ENCODE results near the gene SLC43A2.
A peak's percentile ranks its signal among the peaks of the same experiment; 100 is the strongest.
"Not testable (repeated sequence)": the region's sequence is repeated elsewhere in the genome, so short reads cannot be mapped to it uniquely, and the experiment has no call there.

Gene SLC43A2

DNA sequence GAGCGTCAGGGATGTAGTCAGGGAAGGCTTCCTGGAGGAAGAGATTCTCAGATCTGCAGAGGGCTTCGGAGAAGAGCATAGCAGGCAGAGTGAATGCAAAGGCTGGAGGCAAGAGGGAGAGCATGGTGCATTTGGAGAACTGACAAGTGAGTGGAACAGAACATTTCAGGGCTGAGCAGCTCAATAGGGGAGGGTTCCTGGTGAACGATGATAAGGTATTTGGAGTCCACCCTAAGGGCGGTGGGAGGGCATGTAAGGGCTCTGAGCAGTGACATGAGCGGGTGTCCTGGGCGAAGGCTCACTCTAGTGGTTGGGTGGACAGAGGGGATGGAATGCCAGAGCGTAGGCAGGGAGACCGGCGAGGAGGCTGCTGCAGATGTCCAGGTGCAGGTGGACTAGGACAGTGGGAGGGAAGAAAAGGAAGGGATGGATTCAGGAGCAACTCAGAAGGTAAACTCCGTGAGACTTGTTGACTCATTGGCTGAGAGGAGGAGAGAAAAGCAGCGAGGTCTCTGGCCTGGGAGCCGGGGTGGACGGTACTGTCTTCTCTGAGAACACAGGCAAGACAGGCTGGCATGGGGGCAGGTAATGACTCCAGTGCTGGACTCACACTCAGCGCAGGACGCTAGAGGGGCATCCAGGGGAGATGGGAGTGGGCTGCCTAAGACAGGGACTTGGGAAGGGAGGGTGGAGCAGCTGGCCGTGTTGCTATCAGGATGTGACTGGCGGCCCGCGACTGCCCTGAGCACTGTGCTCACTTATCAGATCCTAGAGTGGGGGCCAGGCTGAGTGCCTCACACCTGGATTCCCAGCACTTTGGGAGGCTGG, 64.6 kb downstream of the SLC43A2 start:
- DNase-seq (ENCODE audit: insufficient read length), result no peak
- TF ChIP-seq TAF1 (IDR thresholded peaks at IDR 0.05; ENCODE audit: borderline replicate concordance, low read depth, low read length), result no peak
- no peak for TF ChIP-seq POLR2A (IDR thresholded peaks at IDR 0.05; ENCODE audit: low read depth, low read length)
- no peak for TF ChIP-seq POLR2AphosphoS5 (IDR thresholded peaks at IDR 0.05; ENCODE audit: low read depth, low read length)
- FAIRE-seq, result no peak

DNA sequence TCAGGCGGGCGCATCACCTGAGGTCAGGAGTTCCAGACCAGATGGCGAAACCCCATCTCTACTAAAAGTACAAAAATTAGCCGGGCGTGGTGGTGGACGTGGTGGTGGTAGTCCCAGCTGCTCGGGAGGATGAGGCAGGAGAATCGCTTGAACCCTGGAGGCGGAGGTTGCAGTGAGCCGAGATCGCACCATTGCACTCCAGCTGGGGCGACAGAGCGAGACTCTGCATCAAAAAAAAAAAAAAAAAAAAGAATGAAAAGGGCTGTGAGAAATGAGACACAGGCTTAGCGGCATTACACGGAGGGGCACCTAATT, 65.2 kb downstream of the SLC43A2 start:
- not testable (repeated sequence) for DNase-seq (ENCODE audit: insufficient read length); FAIRE-seq

DNA sequence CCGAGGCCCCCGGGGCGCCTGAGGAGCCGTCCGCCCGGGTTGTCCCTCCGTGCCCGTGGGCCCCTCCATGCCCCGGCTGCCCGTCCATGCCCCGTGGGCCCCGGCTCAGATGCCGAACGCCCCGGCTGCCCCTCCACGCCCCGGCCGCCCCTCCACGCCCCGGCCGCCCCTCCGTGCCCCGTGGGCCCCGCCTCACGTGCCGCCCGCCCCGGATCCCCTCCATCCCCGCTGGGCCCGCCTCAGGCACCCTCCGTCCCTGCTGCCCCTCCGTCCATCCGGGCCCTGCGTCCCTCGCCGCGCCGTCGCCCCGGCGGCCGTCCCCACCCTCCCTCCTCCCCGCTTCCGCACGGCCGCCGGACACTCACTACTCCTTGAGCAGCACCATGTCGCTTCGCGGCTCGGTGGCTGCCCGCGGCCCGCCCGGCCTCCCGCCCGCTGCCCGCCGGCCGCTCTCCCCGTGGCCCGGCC, 66.4 kb downstream of the SLC43A2 start:
- TF ChIP-seq POLR2A (IDR thresholded peaks at IDR 0.05; ENCODE audit: low read depth, low read length) (no peak), POLR2AphosphoS5 (IDR thresholded peaks at IDR 0.05; ENCODE audit: low read depth, low read length) (no peak), TAF1 (IDR thresholded peaks at IDR 0.05; ENCODE audit: borderline replicate concordance, low read depth, low read length) (no peak)
- no peak for DNase-seq (ENCODE audit: insufficient read length)
- no peak for FAIRE-seq

- no peak for TF ChIP-seq POLR2A (IDR thresholded peaks at IDR 0.05; ENCODE audit: low read depth, low read length)
- TF ChIP-seq TAF1 (IDR thresholded peaks at IDR 0.05; ENCODE audit: borderline replicate concordance, low read depth, low read length), result no peak
- no peak for TF ChIP-seq POLR2AphosphoS5 (IDR thresholded peaks at IDR 0.05; ENCODE audit: low read depth, low read length)
- FAIRE-seq (peak; percentile 53), DNase-seq (ENCODE audit: insufficient read length) (peak; percentile 62)
These were observed 67.0 kb downstream of the SLC43A2 start for GRCh38 chr17:1561420-1562175.

DNA sequence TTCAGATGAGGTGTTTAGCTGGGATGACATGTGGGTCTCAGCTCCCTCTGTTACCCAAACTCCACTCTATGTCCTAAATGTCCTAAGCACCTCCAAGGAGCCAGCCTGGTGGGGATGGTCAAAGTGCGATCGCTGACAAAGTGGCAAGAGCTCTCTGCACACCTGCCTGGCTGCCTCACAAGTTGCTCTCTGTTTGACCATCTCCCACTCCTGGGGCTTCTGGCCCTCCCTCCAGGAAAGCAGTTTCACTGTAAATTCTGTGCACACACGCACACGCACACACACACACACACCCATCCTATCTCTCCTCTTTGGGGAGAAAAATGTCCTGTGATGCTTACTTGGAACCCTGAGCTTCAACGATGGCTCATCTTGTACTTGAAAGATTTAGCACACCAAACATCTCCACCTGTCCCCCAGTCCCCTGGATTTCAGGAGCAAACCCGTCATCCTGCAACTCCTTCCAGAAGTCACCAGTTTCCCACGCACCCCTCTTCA, 67.7 kb downstream of the SLC43A2 start:
- FAIRE-seq, result peak; percentile 40
- TF ChIP-seq POLR2AphosphoS5 (IDR thresholded peaks at IDR 0.05; ENCODE audit: low read depth, low read length) (no peak), POLR2A (IDR thresholded peaks at IDR 0.05; ENCODE audit: low read depth, low read length) (no peak), TAF1 (IDR thresholded peaks at IDR 0.05; ENCODE audit: borderline replicate concordance, low read depth, low read length) (no peak)
- no peak for DNase-seq (ENCODE audit: insufficient read length)

DNA sequence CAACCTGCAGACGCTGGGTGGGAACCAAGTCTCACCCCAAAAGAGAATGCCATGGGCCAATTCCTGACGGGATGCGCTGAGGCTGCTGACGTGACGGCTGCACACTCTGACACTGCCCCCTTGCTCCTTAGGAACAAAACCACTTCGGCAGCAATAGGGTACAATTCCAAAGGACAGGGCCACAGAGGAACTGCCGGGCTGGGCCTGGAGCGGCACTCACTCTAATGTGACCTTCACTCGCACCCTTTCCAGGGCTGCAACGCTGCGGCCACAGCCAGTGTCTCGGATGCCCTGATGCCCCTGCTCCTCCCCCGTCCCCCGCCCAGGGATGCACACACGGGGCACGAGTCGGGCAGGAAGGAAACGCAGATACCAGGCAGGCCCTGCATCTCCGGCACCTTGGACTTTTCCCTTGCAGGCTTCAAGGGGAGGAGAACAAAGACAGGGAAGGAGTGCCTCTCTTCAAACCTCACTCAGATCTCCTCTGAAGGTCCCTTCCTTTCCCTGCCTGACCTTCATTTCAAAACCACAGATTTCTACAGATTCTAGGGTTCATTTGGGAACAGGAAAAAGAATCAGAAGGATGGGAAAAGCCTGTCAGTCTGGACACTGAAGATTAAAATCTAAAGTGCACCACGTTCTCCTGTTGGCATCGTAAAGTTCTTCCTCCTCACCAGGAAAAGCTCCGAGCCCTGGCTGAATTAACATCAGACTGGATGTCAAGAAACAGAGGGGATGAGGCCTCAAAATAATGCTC, 68.4 kb downstream of the SLC43A2 start:
- TF ChIP-seq POLR2A (IDR thresholded peaks at IDR 0.05; ENCODE audit: low read depth, low read length), result no peak
- no peak for TF ChIP-seq POLR2AphosphoS5 (IDR thresholded peaks at IDR 0.05; ENCODE audit: low read depth, low read length)
- DNase-seq (ENCODE audit: insufficient read length), result no peak
- no peak for FAIRE-seq

GRCh38 chr17:1559047-1560043, 69.3 kb downstream of the SLC43A2 start:
- DNase-seq (ENCODE audit: insufficient read length) (no peak), FAIRE-seq (no peak)
- TF ChIP-seq POLR2AphosphoS5 (IDR thresholded peaks at IDR 0.05; ENCODE audit: low read depth, low read length), result no peak
- TF ChIP-seq POLR2A (IDR thresholded peaks at IDR 0.05; ENCODE audit: low read depth, low read length), result no peak
- no peak for TF ChIP-seq TAF1 (IDR thresholded peaks at IDR 0.05; ENCODE audit: borderline replicate concordance, low read depth, low read length)

DNA sequence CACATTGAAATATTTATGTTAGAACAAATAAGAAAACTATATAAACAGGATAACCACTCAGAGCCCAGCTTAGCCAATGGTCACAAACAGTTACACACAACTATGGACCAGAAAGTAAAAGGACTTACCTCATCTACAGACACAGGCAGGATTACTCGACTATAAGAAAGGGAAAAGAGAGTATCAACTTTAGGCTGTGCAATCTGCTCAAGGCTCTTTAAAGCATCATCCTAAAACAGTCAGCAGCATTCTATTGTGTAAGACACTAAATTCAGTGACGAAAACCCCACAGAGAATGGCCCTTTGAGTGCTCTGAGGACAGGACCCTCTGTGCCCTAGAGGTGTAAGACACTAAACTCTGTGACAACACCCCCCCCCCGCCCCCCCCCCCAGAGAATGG, 70.2 kb downstream of the SLC43A2 start:
- TF ChIP-seq TAF1 (IDR thresholded peaks at IDR 0.05; ENCODE audit: borderline replicate concordance, low read depth, low read length), result no peak
- TF ChIP-seq POLR2AphosphoS5 (IDR thresholded peaks at IDR 0.05; ENCODE audit: low read depth, low read length), result no peak
- no peak for TF ChIP-seq POLR2A (IDR thresholded peaks at IDR 0.05; ENCODE audit: low read depth, low read length)
- no peak for FAIRE-seq
- DNase-seq (ENCODE audit: insufficient read length), result no peak

GRCh38 chr17:1557355-1558095, 71.1 kb downstream of the SLC43A2 start:
- peak; percentile 17 for FAIRE-seq
- TF ChIP-seq POLR2AphosphoS5 (IDR thresholded peaks at IDR 0.05; ENCODE audit: low read depth, low read length) (no peak), TAF1 (IDR thresholded peaks at IDR 0.05; ENCODE audit: borderline replicate concordance, low read depth, low read length) (no peak), POLR2A (IDR thresholded peaks at IDR 0.05; ENCODE audit: low read depth, low read length) (no peak)
- no peak for DNase-seq (ENCODE audit: insufficient read length)
